IPS-NIHi11 (cell line): Measurements from ENCODE around the gene TIMP2.

Experiments used
- DNase-seq: peaks from one replicate; pipeline ENCODE4 v3.0.0; 2012; ENCODE audit warnings: mixed read lengths, low spot score

TIMP2 gene

GRCh38 chr17:78812855-78813254 lies 112.3 kb downstream of the TIMP2 start:
- DNase-seq, result no peak

GRCh38 chr17:78808163-78808562 lies 117.0 kb downstream of the TIMP2 start:
- no peak for DNase-seq

- DNase-seq, result no peak
Measured at GRCh38 chr17:78806451-78806850, 118.7 kb downstream of the TIMP2 start.

GRCh38 chr17:78805301-78805700 lies 119.9 kb downstream of the TIMP2 start:
- no peak for DNase-seq

- DNase-seq, result no peak
Measured at GRCh38 chr17:78804777-78805176, 120.4 kb downstream of the TIMP2 start.

- no peak for DNase-seq
Measured at GRCh38 chr17:78803186-78803845, 121.9 kb downstream of the TIMP2 start.
